Muscle of back (tissue), 11 donors: ENCODE measurements around the gene SLC35G1. TPM values are rescaled to one million over a fixed set of nuclear protein-coding genes. Genes with fewer than 3 reads are reported as not detected.

Experiments used
- DNase-seq, 3 donors: peaks; one replicate each; pipeline versions ENCODE4 v3.0.0 to v3.0.0-alpha.2; 2013
- polyA plus RNA-seq, 10 donors: library from polyadenylated mRNA; unstranded; fragments of 120-200 nt; gene quantifications; one replicate each; pipeline ENCODE4 v1.2.1, GENCODE V29; 2013; ENCODE audit not compliant: insufficient read length in 10 of 10

SLC35G1 gene
- polyA plus RNA-seq, 10 donors: 3.4 to 6.2 (median 4.4) TPM

DNA sequence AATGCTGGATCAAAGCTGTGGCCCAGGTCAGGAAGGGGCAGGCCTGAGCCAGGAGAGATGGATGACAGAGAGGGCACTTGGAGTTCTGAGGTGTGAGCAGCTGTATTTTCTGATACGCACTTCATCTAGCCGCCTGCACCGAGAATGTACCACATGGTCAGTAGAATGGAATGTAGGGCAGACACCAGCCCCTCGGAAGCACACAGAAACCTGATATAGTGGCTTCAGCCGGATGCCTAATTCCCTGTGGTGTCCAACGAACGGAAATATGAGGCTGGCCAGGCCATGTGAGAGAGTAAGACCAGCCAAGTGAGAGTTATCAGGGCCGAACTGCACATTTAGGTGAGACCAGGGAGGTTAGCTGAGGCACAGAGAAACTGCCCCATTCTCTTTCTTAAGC is 53.3 kb downstream of the SLC35G1 start:
- DNase-seq: peak; percentile 60 to 82 (median 75)

DNA sequence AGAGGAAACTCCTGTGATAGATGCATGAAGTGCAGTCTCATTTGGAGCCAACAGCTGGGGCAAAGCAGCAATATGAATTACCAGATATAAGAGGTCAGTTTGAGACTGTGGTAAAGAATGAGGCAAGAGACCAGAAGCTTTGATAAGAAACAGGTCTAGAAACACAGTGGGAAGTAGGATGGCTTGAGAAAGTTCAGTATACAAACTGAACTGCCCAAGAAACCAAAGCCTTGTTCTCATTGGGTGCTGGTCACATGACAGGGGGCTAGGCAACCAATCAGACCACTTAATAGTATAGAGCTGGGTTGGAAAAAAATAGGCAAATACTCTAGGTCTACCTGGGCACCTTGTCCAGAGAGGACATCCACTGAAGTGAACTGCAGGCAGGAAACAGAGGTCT is 53.7 kb downstream of the SLC35G1 start:
- no peak for DNase-seq

DNA sequence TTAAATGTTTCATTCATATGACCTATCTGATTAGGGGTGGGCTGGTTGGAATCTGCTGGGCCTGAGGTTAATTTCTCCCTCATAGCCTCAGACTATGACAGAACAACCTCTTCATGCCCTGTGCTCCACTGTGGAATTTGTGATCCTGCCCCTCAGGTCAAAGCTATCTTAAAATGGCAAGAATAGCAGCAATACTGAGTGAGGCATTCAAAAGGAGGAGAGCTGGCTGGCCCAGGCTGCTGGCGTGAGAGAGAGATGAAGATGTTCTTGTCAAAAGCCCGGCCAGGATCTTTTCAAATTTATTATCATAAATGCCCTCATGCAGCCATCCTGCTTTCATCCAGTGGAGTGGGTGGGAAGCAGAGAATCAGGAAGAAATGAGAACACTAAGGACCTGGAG is 58.1 kb downstream of the SLC35G1 start:
- DNase-seq: no peak

Other genes with a start within 250 kb of the SLC35G1 start
- 10 to 100 TPM; 18.3 to 35.4 (median 23.8) TPM for gene FRA10AC1, start 191.4 kb upstream of the SLC35G1 start, polyA plus RNA-seq
- gene LGI1, start 136.0 kb upstream of the SLC35G1 start, polyA plus RNA-seq: 10 to 100 TPM; 20.5 to 55.2 (median 32.9) TPM
- 10 to 100 TPM; 24.5 to 57.7 (median 40.8) TPM for gene PLCE1, start 100.0 kb downstream of the SLC35G1 start, polyA plus RNA-seq